NCI-H460 (cell line): Measurements from ENCODE around the gene LHFPL3. TPM values are rescaled to one million over a fixed set of nuclear protein-coding genes. Genes with fewer than 3 reads are reported as not detected.
A peak's percentile ranks its signal among the peaks of the same experiment; 100 is the strongest.
"Not testable (repeated sequence)": the region's sequence is repeated elsewhere in the genome, so short reads cannot be mapped to it uniquely, and the experiment has no call there.

Experiments
- DNase-seq: peaks from one replicate; pipeline ENCODE4 v3.0.0-alpha.2; 2016; ENCODE audit warnings: low read depth; ENCODE audit errors: extremely low read depth
- total RNA-seq: library from RNA; depleted of rRNA; stranded (reverse); fragments of >200 nt; shearing (Covaris generic); gene quantifications from 2 replicates; pipeline ENCODE4 v1.2.3, GENCODE V29; 2014

LHFPL3 gene
- total RNA-seq, 1 experiment from 2014 or later, result not detected

- DNase-seq, result not testable (repeated sequence)
Observed at GRCh38 chr7:104563350-104563901, 235.0 kb downstream of the LHFPL3 start.

DNA sequence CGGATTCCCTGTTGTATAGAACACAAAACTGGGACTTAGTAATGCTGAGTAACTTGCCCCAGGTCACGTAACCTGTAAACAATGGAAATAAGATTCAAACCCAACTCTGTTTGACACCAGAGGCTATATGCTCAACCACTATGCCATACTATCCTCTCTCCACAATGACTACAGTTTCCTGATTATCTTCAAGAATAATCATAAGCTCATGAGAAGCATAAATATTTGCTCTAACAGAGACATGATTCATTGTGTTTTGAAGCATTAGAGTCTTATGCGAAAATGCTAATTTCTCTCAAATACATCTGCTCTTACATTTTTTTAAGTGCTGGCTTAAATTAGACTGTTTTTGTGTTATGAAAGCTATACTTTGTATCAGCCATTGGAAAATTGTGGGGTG is 241.3 kb downstream of the LHFPL3 start:
- no peak for DNase-seq

DNA sequence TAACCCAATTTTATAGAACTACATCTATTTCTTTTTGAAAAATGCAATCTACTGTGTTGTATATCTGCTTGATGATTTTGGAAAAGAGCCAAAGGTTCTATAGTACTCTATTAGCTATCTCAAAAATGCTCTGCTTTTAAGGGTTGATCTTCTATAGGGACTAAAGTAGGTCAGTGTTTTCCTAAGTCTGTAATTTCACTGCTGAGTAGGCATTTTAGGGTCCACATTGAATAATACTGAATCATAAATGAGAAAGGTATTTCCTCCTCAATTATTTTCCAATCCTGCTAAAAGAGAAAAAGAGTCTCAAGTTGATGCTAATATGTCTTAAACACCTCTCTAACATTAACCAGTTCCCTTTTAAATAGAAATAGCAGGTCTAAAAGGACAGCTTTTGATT is 244.2 kb downstream of the LHFPL3 start:
- no peak for DNase-seq

DNA sequence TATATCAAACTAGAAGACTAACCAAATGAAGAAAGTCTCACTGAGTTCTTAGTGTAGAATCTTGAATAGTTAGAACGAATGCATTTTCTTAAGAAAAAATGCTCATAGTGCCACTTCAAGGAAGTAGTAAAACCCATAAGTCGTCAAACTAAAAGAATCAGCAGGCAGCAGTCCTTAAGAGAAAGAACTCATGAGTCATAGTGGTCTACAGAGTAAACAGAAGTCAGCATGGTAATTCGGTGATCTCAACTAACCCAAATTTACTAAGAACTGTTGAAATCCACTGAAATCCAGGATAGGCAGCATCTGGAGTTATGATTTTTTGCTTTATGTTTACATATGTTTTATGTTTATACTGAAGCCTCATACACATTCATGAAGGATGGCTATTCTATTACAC is 256.2 kb downstream of the LHFPL3 start:
- no peak for DNase-seq

DNA sequence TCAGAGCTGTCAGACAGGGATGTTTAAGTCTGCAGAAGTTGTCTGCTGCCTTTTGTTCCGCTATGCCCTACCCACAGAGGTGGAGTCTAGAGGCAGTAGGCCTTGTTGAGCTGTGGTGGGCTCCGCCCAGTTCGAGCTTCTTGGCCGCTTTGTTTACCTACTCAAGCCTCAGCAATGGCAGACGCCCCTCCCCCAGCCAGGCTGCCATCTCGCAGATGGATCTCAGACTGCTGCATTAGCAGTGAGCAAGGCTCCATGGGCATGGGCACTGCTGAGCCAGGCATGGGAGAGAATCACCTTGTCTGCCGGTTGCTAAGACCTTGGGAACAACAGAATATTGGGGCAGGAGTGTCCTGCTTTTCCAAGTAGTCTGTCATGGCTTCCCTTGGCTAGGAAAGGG is 267.2 kb downstream of the LHFPL3 start:
- DNase-seq, result not testable (repeated sequence)

DNA sequence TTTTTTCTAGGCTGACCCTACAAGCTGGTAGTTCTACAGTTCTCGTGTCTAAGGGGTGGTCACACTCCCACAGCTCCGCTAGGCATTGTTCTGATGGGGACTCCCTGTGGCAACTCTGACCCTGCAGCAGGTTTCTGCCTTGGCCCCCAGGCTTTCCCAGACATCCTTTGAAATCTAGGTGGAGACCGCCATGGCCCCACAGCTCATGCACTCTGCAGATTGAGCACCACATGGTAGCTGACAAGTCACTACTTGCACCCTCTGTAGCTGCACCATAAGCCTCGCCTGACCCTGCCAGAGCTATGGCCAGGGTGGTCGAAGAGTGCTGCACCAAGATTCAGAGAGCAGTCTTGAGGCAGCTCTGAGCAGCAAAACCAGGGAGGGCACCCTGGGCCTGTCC is 275.6 kb downstream of the LHFPL3 start:
- no peak for DNase-seq

DNA sequence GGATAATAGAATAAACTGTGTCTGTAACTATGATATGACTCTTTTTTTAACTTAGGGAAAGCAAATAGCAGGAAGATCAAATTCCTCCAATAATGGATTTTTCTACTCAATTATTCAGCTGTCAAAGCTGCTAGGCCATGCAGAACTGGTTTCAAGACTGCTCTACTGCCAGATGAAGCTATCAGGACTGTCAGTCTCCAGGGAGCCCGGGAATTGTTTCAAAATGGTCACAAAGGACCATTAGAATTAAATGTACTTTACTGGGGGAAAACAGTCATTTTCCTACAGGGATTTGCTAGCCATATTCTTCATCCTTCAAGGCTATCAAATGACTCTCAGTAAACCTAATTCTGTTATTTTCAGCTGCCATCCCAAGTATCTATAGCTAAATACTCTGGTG is 276.3 kb downstream of the LHFPL3 start:
- no peak for DNase-seq

GRCh38 chr7:104621321-104621720 is 292.9 kb downstream of the LHFPL3 start:
- no peak for DNase-seq

- no peak for DNase-seq
Observed at GRCh38 chr7:104625956-104626355, 297.6 kb downstream of the LHFPL3 start.

- DNase-seq, result peak; percentile 18
Observed at GRCh38 chr7:104627516-104627915, 299.1 kb downstream of the LHFPL3 start.

GRCh38 chr7:104628017-104628416 is 299.6 kb downstream of the LHFPL3 start:
- DNase-seq, result no peak

- no peak for DNase-seq
Observed at GRCh38 chr7:104629408-104629807, 301.0 kb downstream of the LHFPL3 start.

DNA sequence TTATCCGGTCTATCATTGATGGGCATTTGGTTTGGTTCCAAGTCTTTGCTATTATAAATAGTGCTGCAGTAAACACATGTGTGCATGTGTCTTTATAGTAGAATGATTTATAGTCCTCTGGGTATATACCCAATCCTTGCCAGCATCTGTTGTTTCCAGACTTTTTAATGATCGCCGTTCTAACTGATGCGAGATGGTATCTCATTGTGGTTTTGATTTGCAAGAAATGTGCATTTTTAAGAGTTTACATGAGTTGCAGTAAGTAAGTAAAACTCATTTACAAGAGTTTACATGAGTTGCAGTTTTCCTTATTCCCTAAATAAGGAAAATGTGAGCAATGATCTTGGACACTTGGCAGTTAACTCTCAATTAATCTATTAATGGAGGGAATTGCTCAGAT is 312.1 kb downstream of the LHFPL3 start:
- DNase-seq, result no peak

DNA sequence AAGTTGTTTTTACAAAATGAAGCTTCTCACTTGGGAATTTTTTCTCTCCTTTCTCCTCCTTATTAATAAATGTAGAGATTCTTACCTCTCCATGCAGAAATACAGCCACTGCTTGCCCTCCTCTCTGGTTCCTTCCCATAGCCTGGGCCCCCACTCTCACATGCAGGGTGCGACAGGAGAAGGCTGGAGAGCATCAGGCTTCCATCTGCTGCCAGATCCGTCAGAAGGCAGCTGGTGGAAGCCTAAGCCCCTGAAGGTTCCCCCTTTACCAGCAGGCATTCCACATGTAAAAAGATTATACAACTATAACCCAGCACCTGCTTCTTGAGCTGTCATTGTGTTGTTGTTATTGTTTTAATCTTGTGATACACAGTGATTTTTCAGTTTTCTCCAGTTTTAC is 314.2 kb downstream of the LHFPL3 start:
- DNase-seq, result no peak

DNA sequence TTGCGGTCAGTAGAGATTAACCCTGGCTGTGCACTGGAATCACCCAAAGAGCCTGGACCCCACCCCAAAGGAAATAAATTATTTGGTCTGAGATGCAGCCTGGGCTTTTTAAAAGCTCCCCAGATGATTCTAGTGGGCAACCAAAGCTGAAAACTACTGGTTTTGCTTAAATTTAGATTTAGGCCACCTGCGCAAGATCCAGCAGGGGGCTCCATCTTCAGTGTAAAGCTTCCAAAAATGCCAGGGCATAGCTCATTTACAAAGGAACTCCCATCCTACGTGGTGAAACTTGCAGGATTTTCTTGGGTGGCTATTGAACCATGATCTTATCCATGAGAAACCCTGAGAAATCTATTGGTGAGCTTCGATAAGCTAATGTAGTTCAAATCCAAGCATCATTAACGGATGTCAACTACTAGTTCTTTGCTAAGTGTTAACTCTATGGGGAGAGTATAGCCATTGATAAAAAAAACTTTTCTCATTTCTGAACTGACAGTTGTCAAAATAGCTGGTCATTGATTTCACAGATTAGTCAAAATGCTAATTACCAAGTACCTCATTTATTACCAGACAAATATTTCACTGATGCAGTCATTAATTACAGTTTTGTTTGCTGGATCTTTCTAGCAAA is 315.3 kb downstream of the LHFPL3 start:
- peak; percentile 5 for DNase-seq

DNA sequence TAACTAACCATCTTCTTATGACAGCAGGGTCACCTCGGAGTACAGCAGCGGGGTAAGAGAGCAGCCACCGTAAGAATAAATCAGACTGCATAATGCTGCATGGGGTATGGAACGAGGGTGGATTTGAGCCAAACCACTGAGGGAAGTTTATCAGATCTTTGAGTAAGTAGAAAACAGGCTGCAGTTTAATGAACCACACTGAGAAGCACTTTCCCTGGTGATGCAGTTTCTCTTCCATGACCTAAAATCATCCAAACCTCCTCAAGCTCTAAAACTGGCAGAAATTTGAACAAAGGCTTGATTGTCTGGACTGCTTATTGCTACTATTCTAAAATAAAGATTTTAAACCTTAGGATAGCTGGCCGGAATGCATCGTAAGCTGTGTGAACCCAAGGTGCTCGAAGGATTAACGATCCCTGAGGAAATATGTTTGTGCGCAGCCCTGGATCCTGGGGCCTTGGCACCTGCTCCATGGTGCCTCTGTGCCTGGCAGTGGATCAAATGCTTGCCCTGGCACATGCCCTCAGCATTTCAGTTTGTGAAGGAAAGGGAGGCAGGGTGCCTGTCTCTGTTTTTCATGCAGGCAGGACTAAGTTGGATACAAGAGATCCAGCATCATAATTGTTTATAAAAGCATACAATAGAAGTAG is 322.7 kb downstream of the LHFPL3 start:
- no peak for DNase-seq

GRCh38 chr7:104652434-104652833 is 324.0 kb downstream of the LHFPL3 start:
- no peak for DNase-seq

GRCh38 chr7:104652865-104653264 is 324.5 kb downstream of the LHFPL3 start:
- DNase-seq, result no peak

DNA sequence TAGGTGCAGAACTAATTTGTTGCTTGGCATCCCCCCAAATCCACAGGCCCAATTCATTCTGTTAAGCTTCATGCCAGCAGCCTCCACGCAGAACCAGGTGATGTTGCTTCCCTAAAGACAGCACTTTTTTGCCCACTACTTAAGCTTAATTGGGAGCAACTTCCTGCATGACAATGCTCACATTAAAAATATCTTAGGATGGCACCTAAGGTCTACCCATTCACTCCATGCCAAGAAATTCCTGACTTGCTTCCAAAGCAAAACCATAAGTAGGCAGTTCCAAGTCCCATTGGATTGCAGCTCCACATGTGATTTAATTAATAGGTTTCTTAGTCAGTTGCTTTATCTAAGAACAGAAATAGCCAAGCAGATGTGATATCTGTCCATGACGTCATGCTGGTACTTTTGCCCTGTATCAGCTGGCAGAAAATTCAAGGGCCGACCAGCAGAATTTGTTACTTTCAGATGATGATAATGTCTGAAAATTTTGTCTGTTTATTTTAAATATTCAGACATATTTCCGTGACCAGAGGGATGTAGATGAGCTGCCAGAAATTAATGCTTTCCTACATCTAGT is 325.5 kb downstream of the LHFPL3 start:
- DNase-seq, result no peak

- DNase-seq, result no peak
Observed at GRCh38 chr7:104655592-104655991, 327.2 kb downstream of the LHFPL3 start.

DNA sequence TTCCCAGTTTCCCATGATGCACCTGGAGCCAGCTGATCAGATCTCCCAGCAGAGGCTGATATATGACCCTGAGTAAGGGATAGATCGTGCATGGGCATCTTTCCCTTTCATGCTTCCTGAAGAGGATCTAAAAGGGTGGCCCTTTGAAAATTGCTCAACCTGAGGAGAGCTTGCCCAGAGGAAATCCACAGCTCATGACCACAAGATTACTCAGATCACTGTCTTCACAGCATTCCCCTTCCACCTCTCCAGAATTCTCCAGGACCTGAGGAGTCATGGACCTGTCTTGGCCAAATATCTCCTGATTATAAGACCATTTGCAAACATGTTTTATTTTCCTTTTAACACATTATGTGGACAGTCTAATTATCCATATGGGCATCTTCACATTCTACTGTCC is 328.1 kb downstream of the LHFPL3 start:
- no peak for DNase-seq

GRCh38 chr7:104657134-104657533 is 328.7 kb downstream of the LHFPL3 start:
- no peak for DNase-seq
